ENCODE measurements around the gene CBFA2T2. TPM values are rescaled to one million over a fixed set of nuclear protein-coding genes. Genes with fewer than 3 reads are reported as not detected.

The CBFA2T2 gene
- total and polyA plus RNA-seq, 9 donors, result 9.4 to 29.8 (median 21.2) TPM

- WGBS, 3 donors, result 92 to 97% (median 92%) methylated on average over 3 of the region's 3 CpGs
- intact Hi-C loops (cut with DNase I), result no loop called here
- Histone ChIP-seq H3K4me3 (no peak overlapping the region), H3K9me3 (no peaks in the 10 kb centered on the region), H3K27me3 (no peaks in the 10 kb centered on the region), H3K27ac (no peak overlapping the region), H3K36me3 (no peaks in the 10 kb centered on the region), H3K4me1 (ENCODE audit: insufficient read depth) (peaks cover 2% of the 10 kb centered on the region)
- no peak for TF ChIP-seq POLR2A (IDR thresholded peaks at IDR 0.05)
- TF ChIP-seq, protein P1, sequence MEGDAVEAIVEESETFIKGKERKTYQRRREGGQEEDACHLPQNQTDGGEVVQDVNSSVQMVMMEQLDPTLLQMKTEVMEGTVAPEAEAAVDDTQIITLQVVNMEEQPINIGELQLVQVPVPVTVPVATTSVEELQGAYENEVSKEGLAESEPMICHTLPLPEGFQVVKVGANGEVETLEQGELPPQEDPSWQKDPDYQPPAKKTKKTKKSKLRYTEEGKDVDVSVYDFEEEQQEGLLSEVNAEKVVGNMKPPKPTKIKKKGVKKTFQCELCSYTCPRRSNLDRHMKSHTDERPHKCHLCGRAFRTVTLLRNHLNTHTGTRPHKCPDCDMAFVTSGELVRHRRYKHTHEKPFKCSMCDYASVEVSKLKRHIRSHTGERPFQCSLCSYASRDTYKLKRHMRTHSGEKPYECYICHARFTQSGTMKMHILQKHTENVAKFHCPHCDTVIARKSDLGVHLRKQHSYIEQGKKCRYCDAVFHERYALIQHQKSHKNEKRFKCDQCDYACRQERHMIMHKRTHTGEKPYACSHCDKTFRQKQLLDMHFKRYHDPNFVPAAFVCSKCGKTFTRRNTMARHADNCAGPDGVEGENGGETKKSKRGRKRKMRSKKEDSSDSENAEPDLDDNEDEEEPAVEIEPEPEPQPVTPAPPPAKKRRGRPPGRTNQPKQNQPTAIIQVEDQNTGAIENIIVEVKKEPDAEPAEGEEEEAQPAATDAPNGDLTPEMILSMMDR (IDR thresholded peaks at IDR 0.05), result no peak
- TF ChIP-seq EP300 (IDR thresholded peaks at IDR 0.05), result no peak
- DNase-seq, result no peak
Measured at GRCh38 chr20:33555755-33556154, 65.9 kb downstream of the CBFA2T2 start.

- no peaks in the 10 kb centered on the region for H3K27me3 ChIP-seq
- H3K9me3 ChIP-seq, result no peaks in the 10 kb centered on the region
- intact Hi-C loops (cut with DNase I), result no loop called here
- no peaks in the 10 kb centered on the region for H3K36me3 ChIP-seq
- H3K4me1 ChIP-seq (ENCODE audit: insufficient read depth), result peaks cover 2% of the 10 kb centered on the region
- TF ChIP-seq EP300 (IDR thresholded peaks at IDR 0.05) (no peak), POLR2A (IDR thresholded peaks at IDR 0.05) (no peak)
- TF ChIP-seq, protein P1 (IDR thresholded peaks at IDR 0.05), result no peak
- DNase-seq, result no peak
- 93 to 97% (median 96%) methylated on average over 3 of the region's 3 CpGs for WGBS, 3 donors
- H3K27ac ChIP-seq, result no peak overlapping the region
- no peak overlapping the region for H3K4me3 ChIP-seq
Measured at GRCh38 chr20:33556246-33556645, 66.3 kb downstream of the CBFA2T2 start.

DNA sequence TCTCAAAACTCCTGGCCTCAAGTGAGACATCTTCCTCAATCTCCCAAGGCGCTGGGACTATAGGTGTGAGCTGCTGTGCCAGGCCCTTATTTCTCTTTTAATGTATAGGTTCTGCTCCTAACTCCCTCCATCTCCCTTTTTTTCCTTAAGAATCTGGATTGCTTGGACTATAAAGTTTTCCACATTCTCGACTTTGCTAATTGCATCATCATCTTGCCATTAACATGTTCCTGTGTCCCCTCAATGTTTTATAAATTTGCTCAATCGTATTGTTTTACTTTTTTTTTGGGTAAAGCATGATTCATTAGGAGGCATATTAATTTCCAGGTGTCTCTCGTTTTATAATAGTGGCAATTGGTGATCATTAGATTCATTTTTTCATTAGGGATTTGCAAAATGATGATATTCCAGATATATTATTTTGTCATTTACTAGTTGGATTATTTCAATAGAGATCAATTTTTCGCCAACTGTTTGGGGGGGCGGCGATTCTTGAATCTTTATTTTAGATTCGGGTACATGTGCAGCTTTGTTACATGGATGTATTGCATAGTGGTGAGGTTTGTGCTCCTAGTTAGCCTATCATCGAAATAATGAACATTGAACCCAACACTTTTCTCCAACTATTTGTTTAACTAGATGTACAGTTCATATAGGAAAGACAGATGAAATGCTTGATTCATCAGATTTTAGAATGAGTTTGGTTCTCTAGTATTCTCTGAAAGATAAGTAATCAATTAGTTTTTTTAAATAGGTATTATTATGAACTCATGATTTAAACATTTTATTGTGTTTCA is 68.7 kb downstream of the CBFA2T2 start:
- WGBS, 3 donors, result 93% methylated on average over 9 of the region's 9 CpGs
- intact Hi-C loops (cut with DNase I), result no loop called here
- Histone ChIP-seq H3K9me3 (no peaks in the 10 kb centered on the region), H3K36me3 (no peaks in the 10 kb centered on the region), H3K27ac (no peak overlapping the region), H3K27me3 (no peaks in the 10 kb centered on the region), H3K4me3 (no peak overlapping the region), H3K4me1 (ENCODE audit: insufficient read depth) (peaks cover 6% of the 10 kb centered on the region)
- DNase-seq, result no peak
- TF ChIP-seq EP300 (IDR thresholded peaks at IDR 0.05) (no peak), POLR2A (IDR thresholded peaks at IDR 0.05) (no peak)
- TF ChIP-seq, protein P1 (IDR thresholded peaks at IDR 0.05), result no peak

DNA sequence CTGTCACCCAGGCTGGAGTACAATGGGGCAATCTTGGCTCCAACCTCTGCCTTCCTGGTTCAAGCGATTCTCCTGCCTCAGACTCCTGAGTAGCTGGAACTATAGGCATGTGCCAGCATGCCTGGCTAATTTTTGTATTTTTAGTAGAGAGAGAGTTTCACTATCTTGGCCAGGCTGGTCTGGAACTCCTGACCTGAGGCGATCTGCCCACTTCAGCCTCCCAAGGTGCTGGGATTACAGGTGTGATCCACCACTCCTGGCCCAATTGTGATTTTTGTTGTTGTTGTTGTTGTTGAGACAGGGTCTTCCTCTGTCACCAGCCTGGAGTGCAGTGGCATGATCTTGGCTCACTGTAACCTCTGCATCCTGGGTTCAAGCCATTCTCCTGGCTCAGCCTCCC is 69.3 kb downstream of the CBFA2T2 start:
- WGBS, 3 donors, result 94 to 98% (median 97%) methylated on average over 2 of the region's 2 CpGs
- Histone ChIP-seq H3K27me3 (no peaks in the 10 kb centered on the region), H3K36me3 (no peaks in the 10 kb centered on the region), H3K4me1 (ENCODE audit: insufficient read depth) (peaks cover 6% of the 10 kb centered on the region), H3K4me3 (no peak overlapping the region), H3K27ac (no peak overlapping the region), H3K9me3 (no peaks in the 10 kb centered on the region)
- DNase-seq, result no peak
- intact Hi-C loops (cut with DNase I), result no loop called here
- TF ChIP-seq, protein P1 (IDR thresholded peaks at IDR 0.05), result no peak
- TF ChIP-seq EP300 (IDR thresholded peaks at IDR 0.05), result no peak
- no peak for TF ChIP-seq POLR2A (IDR thresholded peaks at IDR 0.05)
